Breast epithelium (tissue), 3 donors: ENCODE measurements around the gene ACAD11.

Experiments used
- POLR2A ChIP-seq: fragments of 450-650 bp; IDR thresholded peaks from one replicate; pipeline ENCODE4 v1.6.1; 2016; ENCODE audit warnings: antibody characterized with exemption, mild to moderate bottlenecking, moderate library complexity
- POLR2AphosphoS5 ChIP-seq, 3 donors: sonication (generic); formaldehyde crosslinking; IDR thresholded peaks; one replicate each; pipeline ENCODE4 v1.6.1; 2017; ENCODE audit warnings: antibody characterized with exemption in 3 of 3
- TF ChIP-seq, protein P1 (sequence below), 3 donors: fragments of 450-650 bp; IDR thresholded peaks; one replicate each; pipeline ENCODE4 v1.5.1; 2016 to 2017; ENCODE audit warnings: antibody characterized with exemption in 3 of 3, mild to moderate bottlenecking in 3 of 3, moderate library complexity in 3 of 3

GRCh38 chr3:132626955-132627354 is 32.7 kb downstream of the ACAD11 start:
- TF ChIP-seq, protein P1, sequence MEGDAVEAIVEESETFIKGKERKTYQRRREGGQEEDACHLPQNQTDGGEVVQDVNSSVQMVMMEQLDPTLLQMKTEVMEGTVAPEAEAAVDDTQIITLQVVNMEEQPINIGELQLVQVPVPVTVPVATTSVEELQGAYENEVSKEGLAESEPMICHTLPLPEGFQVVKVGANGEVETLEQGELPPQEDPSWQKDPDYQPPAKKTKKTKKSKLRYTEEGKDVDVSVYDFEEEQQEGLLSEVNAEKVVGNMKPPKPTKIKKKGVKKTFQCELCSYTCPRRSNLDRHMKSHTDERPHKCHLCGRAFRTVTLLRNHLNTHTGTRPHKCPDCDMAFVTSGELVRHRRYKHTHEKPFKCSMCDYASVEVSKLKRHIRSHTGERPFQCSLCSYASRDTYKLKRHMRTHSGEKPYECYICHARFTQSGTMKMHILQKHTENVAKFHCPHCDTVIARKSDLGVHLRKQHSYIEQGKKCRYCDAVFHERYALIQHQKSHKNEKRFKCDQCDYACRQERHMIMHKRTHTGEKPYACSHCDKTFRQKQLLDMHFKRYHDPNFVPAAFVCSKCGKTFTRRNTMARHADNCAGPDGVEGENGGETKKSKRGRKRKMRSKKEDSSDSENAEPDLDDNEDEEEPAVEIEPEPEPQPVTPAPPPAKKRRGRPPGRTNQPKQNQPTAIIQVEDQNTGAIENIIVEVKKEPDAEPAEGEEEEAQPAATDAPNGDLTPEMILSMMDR (IDR thresholded peaks at IDR 0.05) = no peak
- no peak for TF ChIP-seq POLR2A
- no peak for TF ChIP-seq POLR2AphosphoS5 (IDR thresholded peaks at IDR 0.05)
